Measurements from ENCODE around the gene VSIR. TPM values are rescaled to one million over a fixed set of nuclear protein-coding genes. Genes with fewer than 3 reads are reported as not detected.

Gene VSIR
- total RNA-seq, 1 donor from 2014 or later = 8.6 TPM

GRCh38 chr10:71750986-71751385 lies 22.3 kb downstream of the VSIR start:
- no peak for TF ChIP-seq CTCF (conservative IDR thresholded peaks at IDR 0.05; ENCODE audit: low read depth, low read length)
- H3K4me3 ChIP-seq (ENCODE audit: low read depth, low read length) = no peak overlapping the region
- DNase-seq (ENCODE audit: low read depth) = no peak

- no peak overlapping the region for H3K4me3 ChIP-seq (ENCODE audit: low read depth, low read length)
- no peak for TF ChIP-seq CTCF (conservative IDR thresholded peaks at IDR 0.05; ENCODE audit: low read depth, low read length)
- no peak for DNase-seq (ENCODE audit: low read depth)
Measured at GRCh38 chr10:71750124-71750841, 23.0 kb downstream of the VSIR start.

- H3K4me3 ChIP-seq (ENCODE audit: low read depth, low read length) = no peak overlapping the region
- TF ChIP-seq CTCF (conservative IDR thresholded peaks at IDR 0.05; ENCODE audit: low read depth, low read length) = no peak
- no peak for DNase-seq (ENCODE audit: low read depth)
Measured at GRCh38 chr10:71749396-71749795, 23.9 kb downstream of the VSIR start.

GRCh38 chr10:71748671-71749191 lies 24.6 kb downstream of the VSIR start:
- no peak overlapping the region for H3K4me3 ChIP-seq (ENCODE audit: low read depth, low read length)
- DNase-seq (ENCODE audit: low read depth) = no peak
- no peak for TF ChIP-seq CTCF (conservative IDR thresholded peaks at IDR 0.05; ENCODE audit: low read depth, low read length)

GRCh38 chr10:71747551-71748523 lies 25.5 kb downstream of the VSIR start:
- DNase-seq (ENCODE audit: low read depth) = no peak
- H3K4me3 ChIP-seq (ENCODE audit: low read depth, low read length) = no peak overlapping the region
- TF ChIP-seq CTCF (conservative IDR thresholded peaks at IDR 0.05; ENCODE audit: low read depth, low read length) = no peak

- no peak overlapping the region for H3K4me3 ChIP-seq (ENCODE audit: low read depth, low read length)
- no peak for DNase-seq (ENCODE audit: low read depth)
- TF ChIP-seq CTCF (conservative IDR thresholded peaks at IDR 0.05; ENCODE audit: low read depth, low read length) = no peak
Measured at GRCh38 chr10:71747039-71747531, 26.2 kb downstream of the VSIR start.

All from epithelial cell of proximal tubule (primary cell).